ENCODE data around the gene ZNF555.
"Not testable (repeated sequence)": the region's sequence is repeated elsewhere in the genome, so short reads cannot be mapped to it uniquely, and the experiment has no call there.

Gene ZNF555
- total RNA-seq = 9.9 to 23.0 reads per million in 2 donors

- peak; percentile 98 for DNase-seq
Observed at GRCh38 chr19:2840794-2841791, at the start of gene ZNF555. Gene ZNF555, plus strand, starts transcription at chr19:2841475. Its CDS starts 98 bp downstream, at chr19:2841573.

- DNase-seq = no peak
Observed at GRCh38 chr19:2791876-2792275, 49.4 kb upstream of the ZNF555 start.

- not testable (repeated sequence) for DNase-seq
Observed at GRCh38 chr19:2792666-2793065, 48.6 kb upstream of the ZNF555 start.

GRCh38 chr19:2793126-2793525 lies 48.1 kb upstream of the ZNF555 start:
- DNase-seq = no peak

GRCh38 chr19:2793577-2793976 lies 47.7 kb upstream of the ZNF555 start:
- no peak for DNase-seq

GRCh38 chr19:2795827-2796658 lies 45.2 kb upstream of the ZNF555 start:
- no peak for DNase-seq

- no peak for DNase-seq
Observed at GRCh38 chr19:2796659-2797266, 44.5 kb upstream of the ZNF555 start.

- DNase-seq = no peak
Observed at GRCh38 chr19:2797280-2797679, 44.0 kb upstream of the ZNF555 start.

GRCh38 chr19:2798158-2798685 lies 43.1 kb upstream of the ZNF555 start:
- no peak for DNase-seq

GRCh38 chr19:2798733-2799132 lies 42.5 kb upstream of the ZNF555 start:
- DNase-seq = no peak

- no peak for DNase-seq
Observed at GRCh38 chr19:2799273-2800020, 41.8 kb upstream of the ZNF555 start.

- DNase-seq = no peak
Observed at GRCh38 chr19:2800506-2800905, 40.8 kb upstream of the ZNF555 start.

- no peak for DNase-seq
Observed at GRCh38 chr19:2802826-2803225, 38.4 kb upstream of the ZNF555 start.

- no peak for DNase-seq
Observed at GRCh38 chr19:2803486-2804155, 37.7 kb upstream of the ZNF555 start.

- DNase-seq = no peak
Observed at GRCh38 chr19:2804156-2805004, 36.9 kb upstream of the ZNF555 start.

- no peak for DNase-seq
Observed at GRCh38 chr19:2805261-2805900, 35.9 kb upstream of the ZNF555 start.

GRCh38 chr19:2805991-2806649 lies 35.2 kb upstream of the ZNF555 start:
- DNase-seq = no peak

GRCh38 chr19:2806736-2807378 lies 34.4 kb upstream of the ZNF555 start:
- DNase-seq = no peak
